Small intestine (tissue), 7 donors: Measurements from ENCODE around the gene STXBP1. TPM values are rescaled to one million over a fixed set of nuclear protein-coding genes. Genes with fewer than 3 reads are reported as not detected.

ENCODE experiments used
- DNase-seq, 2 donors: peaks; one replicate each; pipeline versions ENCODE4 v3.0.0 to v3.0.0-alpha.2; 2013
- FAIRE-seq: peaks from 2 replicates; lab custom pipeline; 2012; peaks lifted over from hg19 to GRCh38; lab: Jason Lieb, UNC
- H3K27ac ChIP-seq, 3 donors: one replicate each; pipeline ENCODE4 v1.5.1; 2013; ENCODE audit warnings: low read length in 2 of 3, mild to moderate bottlenecking in 2 of 3, control low read depth in 1 of 3, inconsistent platforms in 1 of 3, low read depth in 1 of 3, moderate library complexity in 1 of 3
- H3K27me3 ChIP-seq, 3 donors: one replicate each; pipeline ENCODE4 v1.6.1; 2013; ENCODE audit warnings: low read length in 3 of 3, inconsistent platforms in 1 of 3; ENCODE audit not compliant: control insufficient read depth in 3 of 3, insufficient read depth in 3 of 3
- H3K36me3 ChIP-seq, 3 donors: one replicate each; pipeline ENCODE4 v1.6.1; 2013; ENCODE audit warnings: low read length in 3 of 3, inconsistent platforms in 1 of 3, low read depth in 1 of 3, mild to moderate bottlenecking in 1 of 3, moderate library complexity in 1 of 3; ENCODE audit not compliant: control insufficient read depth in 3 of 3, insufficient read depth in 2 of 3
- H3K4me1 ChIP-seq, 3 donors: one replicate each; pipeline ENCODE4 v1.6.1; 2013; ENCODE audit warnings: low read length in 2 of 3, inconsistent platforms in 1 of 3, low read depth in 1 of 3, mild to moderate bottlenecking in 1 of 3, moderate library complexity in 1 of 3; ENCODE audit not compliant: control insufficient read depth in 3 of 3, insufficient read depth in 2 of 3
- H3K4me3 ChIP-seq, 3 donors: one replicate each; pipeline ENCODE4 v1.5.1; 2013; ENCODE audit warnings: low read length in 3 of 3, control low read depth in 1 of 3, inconsistent platforms in 1 of 3, low read depth in 1 of 3, mild to moderate bottlenecking in 1 of 3, moderate library complexity in 1 of 3
- H3K9me3 ChIP-seq, 2 donors: one replicate each; pipeline ENCODE4 v1.6.1; 2013; ENCODE audit warnings: low read depth in 1 of 2, low read length in 1 of 2; ENCODE audit not compliant: control insufficient read depth in 2 of 2, insufficient read depth in 1 of 2
- WGBS, 3 donors: extraction: QIAGEN DNeasy Blood & Tissue Kit; methylation state at CpG; one replicate each; pipeline ENCODE4 v1.1.7; 2013; 5-methylcytosine and 5-hydroxymethylcytosine counted together
- polyA plus RNA-seq, 4 donors: library from polyadenylated mRNA; stranded (reverse) in 3 of 4; unstranded in 1 of 4; fragments of 200-250 nt in 3 of 4; fragments of 120-200 nt in 1 of 4; gene quantifications; one replicate each; pipeline versions ENCODE4 v1.2.1 to v1.2.3, GENCODE V29; 2013
- donor health status: healthy with polysubstance abuse.
- donor health status: control.
- donor health status: control.
- donor health status: Bipolar disorder and iron deficiency.
- donor health status: healthy.

Gene STXBP1
- polyA plus RNA-seq, 4 donors = 0.89 to 16.4 (median 8.1) TPM

- no peak for FAIRE-seq
Observed at GRCh38 chr9:127693143-127693542, 81.1 kb downstream of the STXBP1 start.

GRCh38 chr9:127693697-127694096 lies 81.6 kb downstream of the STXBP1 start:
- 88 to 94% (median 91%) methylated on average over 4 of the region's 4 CpGs for WGBS, 3 donors
- no peaks in the 10 kb centered on the region for H3K4me1 ChIP-seq
- FAIRE-seq = no peak
- no peak overlapping the region for H3K4me3 ChIP-seq
- H3K27me3 ChIP-seq = no peaks in the 10 kb centered on the region
- no peak overlapping the region for H3K27ac ChIP-seq
- H3K36me3 ChIP-seq = peaks cover 0 to 26% (median 0%) of the 10 kb centered on the region in 3 donors
- DNase-seq = no peak
- H3K9me3 ChIP-seq = no peaks in the 10 kb centered on the region

More at GRCh38 chr9:127693143-127693542, 81.1 kb downstream of the STXBP1 start:
- WGBS, 3 donors = 75 to 90% (median 86%) methylated on average over 10 of the region's 10 CpGs
- no peaks in the 10 kb centered on the region for H3K4me1 ChIP-seq
- H3K27me3 ChIP-seq = no peaks in the 10 kb centered on the region
- DNase-seq = no peak
- H3K36me3 ChIP-seq = peaks cover 0 to 27% (median 0%) of the 10 kb centered on the region in 3 donors
- no peak overlapping the region for H3K27ac ChIP-seq
- no peak overlapping the region for H3K4me3 ChIP-seq
- no peaks in the 10 kb centered on the region for H3K9me3 ChIP-seq

DNA sequence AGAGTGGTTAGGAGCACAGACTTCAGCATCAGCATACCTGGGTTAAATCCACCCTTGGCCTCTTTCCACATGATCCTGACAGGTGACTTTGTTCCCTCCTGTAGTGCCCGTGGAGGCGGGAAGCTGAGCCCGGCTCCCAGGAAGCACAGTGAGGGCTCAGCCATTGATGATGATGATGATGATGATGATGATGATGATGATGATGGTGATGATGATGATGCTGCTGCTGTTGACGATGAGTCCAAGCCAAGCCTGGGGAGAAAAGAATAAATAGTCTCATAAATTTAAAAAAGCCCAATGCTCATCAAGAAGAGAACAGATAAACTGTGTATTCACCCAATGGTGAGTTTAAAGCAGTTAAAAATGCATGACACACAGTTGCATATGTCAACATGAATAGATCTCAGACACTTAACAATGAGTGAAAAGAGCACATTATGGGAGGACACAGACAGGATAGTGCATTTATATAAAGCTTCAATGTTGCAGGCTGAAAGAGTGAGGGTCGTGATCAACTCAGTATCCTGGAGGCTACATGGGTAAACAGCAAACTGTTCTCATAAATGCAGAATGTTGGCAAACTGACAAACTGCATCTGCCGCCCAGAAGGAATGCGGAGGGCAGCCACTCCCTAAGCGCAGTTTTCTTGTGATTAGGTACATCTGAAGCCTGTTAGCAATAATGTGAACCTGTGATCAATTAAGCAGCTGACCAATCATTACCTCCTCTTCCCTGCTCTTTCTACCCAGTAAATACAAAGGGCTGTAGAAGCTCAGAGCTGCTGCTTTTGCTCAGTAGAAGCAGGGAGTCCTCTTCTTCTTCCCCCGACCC lies 83.0 kb downstream of the STXBP1 start:
- no peak for DNase-seq
- Histone ChIP-seq H3K27ac (no peak overlapping the region), H3K4me3 (no peak overlapping the region), H3K36me3 (peaks cover 0 to 19% (median 0%) of the 10 kb centered on the region in 3 donors), H3K27me3 (no peaks in the 10 kb centered on the region), H3K4me1 (peaks cover 0 to 3% (median 0%) of the 10 kb centered on the region in 3 donors), H3K9me3 (no peaks in the 10 kb centered on the region)
- no peak for FAIRE-seq
- 30 to 61% (median 48%) methylated on average over 9 of the region's 9 CpGs for WGBS, 3 donors

GRCh38 chr9:127697575-127697974 lies 85.5 kb downstream of the STXBP1 start:
- peaks cover 0 to 3% (median 0%) of the 10 kb centered on the region in 3 donors for H3K36me3 ChIP-seq
- WGBS, 3 donors = 76 to 79% (median 77%) methylated on average over 5 of the region's 5 CpGs
- FAIRE-seq (no peak), DNase-seq (no peak)
- H3K9me3 ChIP-seq = no peaks in the 10 kb centered on the region
- no peak overlapping the region for H3K27ac ChIP-seq
- H3K4me3 ChIP-seq = no peak overlapping the region
- H3K27me3 ChIP-seq = no peaks in the 10 kb centered on the region
- H3K4me1 ChIP-seq = peaks cover 0 to 3% (median 0%) of the 10 kb centered on the region in 3 donors

GRCh38 chr9:127698386-127698785 lies 86.3 kb downstream of the STXBP1 start:
- no peaks in the 10 kb centered on the region for H3K36me3 ChIP-seq
- H3K27me3 ChIP-seq = no peaks in the 10 kb centered on the region
- FAIRE-seq (no peak), DNase-seq (no peak)
- no peak overlapping the region for H3K4me3 ChIP-seq
- WGBS, 3 donors = 86 to 90% (median 87%) methylated on average over 5 of the region's 5 CpGs
- no peak overlapping the region for H3K27ac ChIP-seq
- H3K4me1 ChIP-seq = peaks cover 0 to 3% (median 0%) of the 10 kb centered on the region in 3 donors
- no peaks in the 10 kb centered on the region for H3K9me3 ChIP-seq

DNA sequence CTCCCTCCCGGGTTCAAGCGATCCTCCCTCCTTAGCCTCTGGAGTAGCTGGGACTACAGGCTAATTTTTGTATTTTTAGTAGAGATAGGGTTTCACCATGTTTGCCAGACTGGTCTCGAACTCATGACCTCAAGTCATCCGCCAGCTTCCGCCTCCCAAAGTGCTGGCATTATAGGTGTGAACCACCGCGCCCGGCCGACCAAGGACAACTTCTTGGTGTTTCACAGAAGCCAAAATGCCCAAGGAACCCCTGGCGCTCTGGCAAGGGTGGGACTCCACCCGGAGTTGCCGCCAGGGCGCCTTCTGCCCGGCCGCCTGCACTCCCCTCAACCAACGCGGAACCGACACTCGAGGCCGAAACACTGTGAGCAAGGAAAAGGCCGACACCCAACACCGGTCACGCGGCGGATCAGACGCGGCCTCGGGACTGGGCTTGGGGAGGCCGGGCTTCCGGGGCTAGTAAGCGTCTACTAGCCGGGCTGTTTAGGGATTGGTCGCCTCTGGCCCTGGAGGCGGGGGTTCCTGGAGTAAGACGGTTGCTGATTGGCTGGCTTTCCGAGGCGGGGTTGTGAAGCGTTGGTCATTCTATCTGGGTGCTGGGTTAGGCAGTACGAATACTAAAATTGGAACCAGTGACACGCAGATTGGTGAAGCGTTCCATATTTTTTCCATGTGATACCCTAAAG lies 87.1 kb downstream of the STXBP1 start:
- Histone ChIP-seq H3K27me3 (no peaks in the 10 kb centered on the region), H3K9me3 (no peaks in the 10 kb centered on the region), H3K36me3 (no peaks in the 10 kb centered on the region), H3K4me1 (peaks cover 0 to 3% (median 0%) of the 10 kb centered on the region in 3 donors), H3K27ac (peak overlapping the region; percentile 28 to 85 (median 62)), H3K4me3 (peak overlapping the region in 2 of 3 donors; percentile 13 to 42)
- DNase-seq = peak; percentile 92 to 96
- WGBS, 3 donors = 12 to 21% (median 14%) methylated on average over 41 of the region's 41 CpGs
- no peak for FAIRE-seq

- Histone ChIP-seq H3K9me3 (no peaks in the 10 kb centered on the region), H3K4me1 (peaks cover 0 to 3% (median 0%) of the 10 kb centered on the region in 3 donors), H3K4me3 (no peak overlapping the region), H3K27me3 (no peaks in the 10 kb centered on the region), H3K36me3 (no peaks in the 10 kb centered on the region), H3K27ac (no peak overlapping the region)
- no peak for FAIRE-seq
- WGBS, 3 donors = 95 to 100% (median 95%) methylated on average over 2 of the region's 2 CpGs
- DNase-seq = no peak
Observed at GRCh38 chr9:127700140-127700539, 88.1 kb downstream of the STXBP1 start.

- WGBS, 3 donors = 54 to 76% (median 63%) methylated on average over 5 of the region's 5 CpGs
- no peak for FAIRE-seq
- no peaks in the 10 kb centered on the region for H3K36me3 ChIP-seq
- H3K4me1 ChIP-seq = peaks cover 0 to 3% (median 0%) of the 10 kb centered on the region in 3 donors
- H3K27ac ChIP-seq = no peak overlapping the region
- H3K27me3 ChIP-seq = no peaks in the 10 kb centered on the region
- H3K9me3 ChIP-seq = no peaks in the 10 kb centered on the region
- no peak overlapping the region for H3K4me3 ChIP-seq
- no peak for DNase-seq
Observed at GRCh38 chr9:127700594-127701255, 88.6 kb downstream of the STXBP1 start.
